SH-SY5Y (cell line): ENCODE measurements around the gene COQ9.

Experiments used
- GATA2 ChIP-seq: IDR thresholded peaks from 2 replicates; pipeline ENCODE4 v1.6.1; 2011; ENCODE audit warnings: mild to moderate bottlenecking, low read depth, low read length
- GATA3 ChIP-seq: IDR thresholded peaks from 2 replicates; pipeline ENCODE4 v1.6.1; 2011; ENCODE audit warnings: low read depth, mild to moderate bottlenecking, low read length, moderate library complexity

The COQ9 gene

GRCh38 chr16:57474671-57475661, 27.7 kb downstream of the COQ9 start:
- TF ChIP-seq GATA2 (no peak), GATA3 (no peak)

GRCh38 chr16:57475711-57476339, 28.5 kb downstream of the COQ9 start:
- TF ChIP-seq GATA3 (no peak), GATA2 (no peak)

- no peak for TF ChIP-seq GATA2
- TF ChIP-seq GATA3, result no peak
Measured at GRCh38 chr16:57476546-57477410, 29.5 kb downstream of the COQ9 start.

GRCh38 chr16:57477531-57478202, 30.4 kb downstream of the COQ9 start:
- TF ChIP-seq GATA3 (no peak), GATA2 (no peak)

- TF ChIP-seq GATA3 (no peak), GATA2 (no peak)
Measured at GRCh38 chr16:57478396-57479204, 31.3 kb downstream of the COQ9 start.

GRCh38 chr16:57479205-57479975, 32.1 kb downstream of the COQ9 start:
- TF ChIP-seq GATA2 (no peak), GATA3 (no peak)

GRCh38 chr16:57479976-57480753, 32.9 kb downstream of the COQ9 start:
- TF ChIP-seq GATA3 (no peak), GATA2 (no peak)

GRCh38 chr16:57480754-57481230, 33.5 kb downstream of the COQ9 start:
- TF ChIP-seq GATA2 (no peak), GATA3 (no peak)

GRCh38 chr16:57481421-57481820, 34.1 kb downstream of the COQ9 start:
- TF ChIP-seq GATA3, result no peak
- no peak for TF ChIP-seq GATA2

GRCh38 chr16:57482845-57483545, 35.7 kb downstream of the COQ9 start:
- TF ChIP-seq GATA3 (no peak), GATA2 (no peak)
